Epidermal melanocyte (primary cell): ENCODE data around the gene ZKSCAN1.

Source experiments
- DNase-seq: peaks from one replicate; pipeline ENCODE4 v3.0.0; 2011; ENCODE audit warnings: low spot score; ENCODE audit not compliant: insufficient read length

The ZKSCAN1 gene

DNA sequence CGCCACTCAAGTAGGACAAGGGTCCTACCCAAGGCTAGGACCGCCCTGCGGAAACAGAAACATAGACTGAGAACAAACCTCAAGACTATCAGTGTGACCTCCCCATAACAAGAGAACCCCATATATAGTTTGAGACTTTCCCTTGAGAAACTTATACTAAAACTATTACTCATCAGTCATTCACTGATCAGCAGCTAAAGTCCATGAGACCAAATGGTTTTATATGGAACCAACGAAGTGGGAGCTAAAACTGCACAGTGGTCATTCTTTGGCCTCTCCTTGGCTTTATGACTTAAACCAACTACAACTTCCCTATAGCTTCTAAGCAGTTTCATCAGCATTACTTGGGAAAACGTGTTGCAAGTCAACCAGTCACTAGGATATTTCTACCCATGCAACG is 20.5 kb downstream of the ZKSCAN1 start:
- peak; percentile 5 for DNase-seq

DNA sequence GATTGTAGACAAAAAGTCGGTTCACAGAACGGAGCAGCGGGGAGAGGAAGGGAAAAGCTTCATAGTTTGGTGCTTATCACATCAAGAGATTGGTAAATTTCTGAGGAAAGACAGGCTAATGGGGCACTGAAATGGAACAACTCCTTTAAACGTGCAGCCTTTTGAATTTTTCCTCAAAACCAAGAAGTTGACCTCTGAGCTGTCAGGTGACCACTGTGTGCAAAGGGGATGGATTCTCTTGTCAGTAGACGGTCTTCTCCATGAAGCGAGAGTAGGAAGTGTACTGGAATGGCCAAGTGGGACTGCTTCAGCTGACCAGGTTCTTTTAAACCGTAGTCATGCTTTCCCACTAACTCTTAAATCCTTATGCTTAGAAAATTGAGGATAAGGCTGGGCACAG is 22.9 kb downstream of the ZKSCAN1 start:
- no peak for DNase-seq

DNA sequence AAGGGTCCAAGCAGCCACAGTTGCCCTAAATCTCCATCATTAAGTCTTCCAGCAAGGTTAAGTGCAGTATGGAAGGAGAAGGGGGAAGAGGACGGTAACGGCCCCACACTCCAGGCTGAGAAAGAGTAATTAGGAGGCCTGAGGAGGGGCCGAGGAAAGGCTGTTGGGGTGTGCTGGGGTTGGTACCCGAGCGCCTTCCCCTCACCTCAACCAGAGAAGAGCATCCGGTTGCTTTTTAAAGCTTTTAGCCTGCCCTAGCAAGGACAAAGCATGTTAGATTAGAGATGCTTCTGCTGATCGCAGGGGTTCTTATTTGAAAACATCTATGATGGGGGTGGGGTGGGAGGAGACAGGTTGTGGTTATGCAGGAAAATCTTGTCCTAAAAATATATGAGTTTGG is 25.2 kb downstream of the ZKSCAN1 start:
- no peak for DNase-seq

DNA sequence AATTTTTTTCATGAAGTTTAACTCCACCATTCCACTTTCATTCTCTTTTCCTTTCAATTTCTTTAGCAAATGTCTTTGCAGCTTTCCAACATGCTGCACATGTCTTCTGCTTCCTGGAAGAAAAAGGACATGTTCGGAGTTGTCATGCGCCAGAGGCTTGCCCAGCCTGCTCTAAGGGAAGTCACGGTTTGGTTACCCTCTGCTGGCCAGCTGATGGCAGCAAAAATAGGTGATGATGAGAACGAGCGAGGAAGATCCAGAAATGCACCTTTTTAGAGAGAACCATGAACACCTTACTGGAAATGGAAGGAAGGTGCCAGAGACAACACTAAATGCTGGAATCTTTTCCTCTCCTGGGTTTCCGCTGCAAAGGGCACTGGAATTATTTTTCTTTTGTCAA is 29.3 kb downstream of the ZKSCAN1 start:
- no peak for DNase-seq

DNA sequence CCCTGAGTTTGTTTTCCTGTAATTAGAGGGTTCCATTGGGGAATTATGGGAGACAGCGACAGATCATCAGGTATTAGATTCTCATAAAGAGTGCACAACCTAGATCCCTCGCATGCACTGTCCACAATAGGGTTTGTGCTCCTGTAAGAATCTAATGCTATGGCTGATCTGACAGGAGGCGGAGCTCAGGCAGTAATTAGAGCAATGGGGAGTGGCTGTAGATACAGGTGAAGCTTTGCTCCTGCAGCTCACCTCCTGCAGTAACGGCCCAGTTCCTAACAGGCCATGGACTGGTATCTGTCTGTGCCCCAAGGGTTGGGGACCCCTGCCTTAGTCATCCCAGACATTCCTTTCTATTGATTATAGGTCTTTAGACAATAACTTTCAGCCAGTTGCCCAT is 33.3 kb downstream of the ZKSCAN1 start:
- no peak for DNase-seq

DNA sequence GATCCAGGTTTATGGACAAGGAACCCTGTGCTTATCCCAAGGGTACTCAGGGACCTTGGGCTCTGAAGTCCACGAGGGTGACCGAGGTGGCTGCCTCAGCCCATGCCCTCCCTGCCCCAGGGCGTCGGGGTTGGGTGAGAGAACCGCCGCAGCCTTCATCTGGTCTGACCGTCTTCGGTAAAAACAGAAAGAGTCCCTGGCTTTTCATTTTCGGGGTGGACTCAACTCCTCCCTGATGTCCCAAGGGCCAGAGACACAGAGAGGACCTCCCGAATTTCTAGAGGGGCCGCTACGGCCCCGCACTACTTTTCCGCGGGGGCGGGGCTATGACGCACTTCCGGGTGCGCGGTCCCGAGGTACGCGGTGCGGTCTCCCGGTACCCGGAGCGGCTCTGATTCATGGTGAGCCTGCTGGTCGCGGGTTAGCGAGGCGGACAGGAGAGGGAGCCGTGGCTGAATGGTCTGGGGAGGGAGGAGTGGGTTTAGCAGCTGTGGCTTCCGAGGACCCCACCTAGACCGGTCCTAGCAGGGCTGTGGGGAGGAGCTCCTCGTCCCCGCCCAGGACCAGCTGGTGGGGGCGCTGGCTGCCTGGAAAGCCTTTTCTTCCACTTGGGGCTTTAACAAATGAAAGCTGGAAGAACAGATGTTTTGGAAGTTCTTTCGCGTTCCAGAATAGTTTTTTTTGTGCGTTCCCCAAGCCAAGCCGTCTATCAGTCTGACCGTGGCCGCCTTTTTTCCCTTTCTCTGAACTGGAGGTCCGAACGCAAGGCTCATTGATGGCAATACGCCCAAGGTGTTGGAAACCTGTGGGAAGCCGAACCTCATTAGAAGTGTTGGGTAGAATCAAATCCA is 34.3 kb downstream of the ZKSCAN1 start, which contains the start of gene ZSCAN21:
ZSCAN21 (plus strand) TSS at position 334 of the 851 bp plus-strand sequence. CDS start 7,233 bp downstream, outside the sequence.
- peak; percentile 88 for DNase-seq

DNA sequence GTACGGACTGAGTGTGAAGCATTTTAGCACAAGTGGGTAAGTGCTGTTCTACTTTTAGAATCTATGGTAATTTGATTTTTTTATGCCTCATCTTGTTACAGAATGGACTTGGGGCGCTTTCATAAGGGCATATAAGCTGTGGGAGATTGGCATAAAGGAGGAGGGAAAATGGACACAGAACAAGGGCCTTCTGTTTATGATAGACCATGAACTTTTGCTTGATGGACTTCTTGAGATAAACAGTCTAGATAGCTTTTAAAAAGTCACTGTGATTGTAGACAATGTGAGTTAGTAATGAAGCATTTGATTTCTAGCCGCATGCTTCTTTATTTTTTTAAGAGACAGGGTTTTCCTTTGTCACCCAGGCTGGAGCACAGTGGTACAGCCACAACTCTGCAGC is 36.2 kb downstream of the ZKSCAN1 start:
- DNase-seq, result peak; percentile 71

DNA sequence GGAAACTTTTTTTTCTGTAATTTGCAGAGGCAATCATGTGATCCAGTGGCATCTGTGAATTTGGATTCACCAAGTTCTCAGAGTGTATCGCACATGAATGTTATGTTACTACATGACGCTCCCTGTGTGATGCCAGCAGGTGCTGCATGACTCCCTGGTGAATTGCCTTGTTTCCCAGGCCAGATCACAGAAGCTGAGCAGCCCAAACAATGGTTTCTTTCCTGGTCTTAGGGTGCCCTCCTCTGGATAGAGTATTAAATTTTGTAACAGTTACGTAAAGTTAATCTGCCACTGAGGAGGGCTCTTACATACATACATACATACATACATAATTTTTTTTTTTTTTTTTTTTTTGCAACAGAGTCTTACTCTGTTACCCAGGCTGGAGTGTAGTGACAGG is 37.8 kb downstream of the ZKSCAN1 start:
- DNase-seq, result no peak

DNA sequence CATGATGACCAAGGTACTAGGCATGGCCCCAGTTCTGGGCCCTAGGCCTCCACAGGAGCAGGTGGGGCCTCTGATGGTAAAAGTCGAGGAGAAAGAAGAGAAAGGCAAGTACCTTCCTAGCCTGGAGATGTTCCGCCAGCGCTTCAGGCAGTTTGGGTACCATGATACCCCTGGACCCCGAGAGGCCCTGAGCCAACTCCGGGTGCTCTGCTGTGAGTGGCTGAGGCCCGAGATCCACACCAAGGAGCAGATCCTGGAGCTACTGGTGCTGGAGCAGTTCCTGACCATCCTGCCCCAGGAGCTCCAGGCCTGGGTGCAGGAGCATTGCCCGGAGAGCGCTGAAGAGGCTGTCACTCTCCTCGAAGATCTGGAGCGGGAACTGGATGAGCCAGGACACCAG is 41.6 kb downstream of the ZKSCAN1 start:
- DNase-seq, result no peak

DNA sequence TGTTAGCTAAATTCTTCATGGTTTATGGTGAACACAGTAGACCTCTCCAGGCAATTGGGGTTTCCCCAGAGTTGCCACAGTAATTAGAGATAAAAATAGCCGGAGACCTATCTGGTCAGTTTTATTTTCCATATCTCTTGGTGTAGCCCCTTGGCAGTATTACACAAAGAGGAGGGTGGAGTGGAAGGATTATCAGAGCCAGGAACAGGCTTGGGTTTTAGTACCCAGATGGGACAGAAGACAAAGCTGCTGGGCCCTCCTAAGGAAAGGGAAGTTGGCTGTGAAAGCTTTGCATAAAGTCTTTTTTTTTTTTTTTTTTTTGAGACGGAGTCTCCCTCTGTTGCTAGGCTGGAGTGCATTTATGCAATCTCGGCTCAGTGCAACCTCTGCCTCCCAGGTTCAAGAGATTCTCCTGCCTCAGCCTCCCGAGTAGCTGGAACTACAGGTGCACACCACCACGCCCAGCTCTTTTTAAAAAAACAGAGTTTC is 43.9 kb downstream of the ZKSCAN1 start:
- no peak for DNase-seq

DNA sequence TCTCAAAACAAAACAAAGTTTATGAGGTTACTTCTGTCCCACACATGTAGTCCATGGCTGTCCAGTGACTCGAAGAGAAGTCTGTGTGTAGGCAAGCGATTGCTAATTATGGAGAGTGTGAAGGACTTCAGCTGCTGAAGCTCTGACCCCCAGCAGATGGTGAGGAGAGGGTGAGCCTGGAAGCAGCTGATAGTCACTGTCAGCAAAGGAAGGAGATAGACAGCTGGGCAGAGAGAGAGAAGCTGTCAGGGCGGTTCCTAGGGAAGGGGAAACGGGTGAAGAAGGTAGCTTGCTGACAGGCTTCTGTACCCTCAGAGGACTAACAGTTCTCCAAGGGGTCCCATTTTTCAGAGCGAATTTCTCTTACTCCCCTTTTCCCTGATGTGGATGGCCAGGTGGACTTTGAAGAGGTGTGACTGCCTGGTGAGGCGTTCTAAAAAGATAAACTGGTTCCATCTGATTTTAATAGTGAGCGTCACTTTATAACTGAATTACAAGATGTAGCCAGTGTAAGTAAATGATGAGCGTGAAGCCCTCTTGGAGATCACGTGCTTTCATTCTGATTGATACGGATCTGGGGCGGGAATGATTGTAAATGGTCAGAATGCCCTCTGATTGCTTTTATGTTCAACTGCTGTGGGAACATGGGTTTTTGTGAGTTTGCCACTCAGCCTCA is 46.3 kb downstream of the ZKSCAN1 start:
- DNase-seq, result no peak

DNA sequence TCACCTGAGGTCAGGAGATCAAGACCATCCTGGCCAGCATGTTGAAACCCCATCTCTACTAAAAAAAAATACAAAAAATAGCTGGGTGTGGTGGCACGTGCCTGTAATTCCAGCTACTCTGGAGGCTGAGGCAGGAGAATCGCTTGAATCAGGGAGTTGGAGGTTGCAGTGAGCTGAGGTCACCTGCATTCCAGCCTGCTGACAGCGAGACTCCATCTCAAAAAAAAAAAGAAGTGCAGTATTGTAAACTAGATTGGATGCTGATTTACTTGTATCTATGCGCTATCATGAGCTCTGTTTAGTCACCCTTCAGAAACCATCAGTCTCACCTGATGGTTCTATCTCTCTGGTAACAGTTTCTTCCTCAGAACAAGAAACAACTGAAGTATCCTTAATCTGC is 48.0 kb downstream of the ZKSCAN1 start:
- no peak for DNase-seq

DNA sequence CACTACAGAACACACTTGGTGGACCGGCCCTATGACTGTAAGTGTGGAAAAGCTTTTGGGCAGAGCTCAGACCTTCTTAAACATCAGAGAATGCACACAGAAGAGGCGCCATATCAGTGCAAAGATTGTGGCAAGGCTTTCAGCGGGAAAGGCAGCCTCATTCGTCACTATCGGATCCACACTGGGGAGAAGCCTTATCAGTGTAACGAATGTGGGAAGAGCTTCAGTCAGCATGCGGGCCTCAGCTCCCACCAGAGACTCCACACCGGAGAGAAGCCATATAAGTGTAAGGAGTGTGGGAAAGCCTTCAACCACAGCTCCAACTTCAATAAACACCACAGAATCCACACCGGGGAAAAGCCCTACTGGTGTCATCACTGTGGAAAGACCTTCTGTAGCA is 48.8 kb downstream of the ZKSCAN1 start:
- DNase-seq, result no peak

DNA sequence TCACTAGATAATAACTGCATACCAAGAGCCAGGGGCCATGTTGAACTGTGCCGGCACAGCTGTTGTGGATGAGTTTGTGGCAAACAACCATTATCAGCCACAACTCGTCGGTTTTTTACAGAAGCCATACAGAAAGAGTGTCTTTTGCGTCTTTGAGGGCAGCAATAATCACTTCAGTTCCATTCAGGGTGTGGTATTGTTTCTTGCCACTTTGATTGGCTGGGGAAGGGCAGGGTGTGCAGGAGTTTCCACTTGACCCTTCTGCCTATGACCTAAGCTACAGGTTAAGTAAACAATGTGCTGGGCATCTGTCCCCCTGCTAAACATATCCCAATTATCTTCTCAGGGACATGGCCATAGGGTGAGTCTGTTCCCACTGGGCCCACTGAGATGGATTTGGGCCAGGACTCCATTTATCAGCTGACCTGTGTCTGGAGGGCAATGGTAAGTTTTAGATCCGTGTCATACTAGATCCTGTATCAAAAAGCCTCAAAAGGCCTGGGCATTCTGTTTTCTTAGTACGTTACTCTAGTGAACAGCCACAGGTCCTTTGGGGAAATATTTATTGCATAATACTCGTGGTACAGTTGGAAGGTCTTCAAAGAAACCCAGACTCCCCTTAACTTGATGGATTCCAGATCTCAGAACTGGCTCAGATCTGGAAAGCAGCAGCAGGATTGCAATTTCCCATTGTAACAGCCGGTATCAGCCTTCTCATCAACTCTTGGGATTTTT is 50.2 kb downstream of the ZKSCAN1 start:
- no peak for DNase-seq

DNA sequence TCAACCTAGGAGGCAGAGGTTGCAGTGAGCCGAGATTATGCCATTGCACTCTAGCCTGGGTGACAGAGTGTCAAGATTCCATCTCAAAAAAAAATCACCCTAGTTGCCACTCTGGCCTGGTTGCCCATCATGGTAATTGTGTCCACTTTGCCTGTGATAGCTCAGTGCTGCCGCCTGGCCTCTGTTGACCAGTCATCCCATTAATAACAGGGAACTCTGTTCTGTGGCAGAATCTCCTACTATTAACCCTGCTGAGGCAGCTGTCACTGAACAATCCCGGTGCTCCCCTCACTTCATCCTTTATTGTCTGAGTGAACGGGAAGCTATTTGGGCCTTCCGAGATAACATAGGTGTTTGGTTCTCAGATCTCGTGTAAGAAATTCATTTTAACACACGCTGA is 51.6 kb downstream of the ZKSCAN1 start:
- no peak for DNase-seq

DNA sequence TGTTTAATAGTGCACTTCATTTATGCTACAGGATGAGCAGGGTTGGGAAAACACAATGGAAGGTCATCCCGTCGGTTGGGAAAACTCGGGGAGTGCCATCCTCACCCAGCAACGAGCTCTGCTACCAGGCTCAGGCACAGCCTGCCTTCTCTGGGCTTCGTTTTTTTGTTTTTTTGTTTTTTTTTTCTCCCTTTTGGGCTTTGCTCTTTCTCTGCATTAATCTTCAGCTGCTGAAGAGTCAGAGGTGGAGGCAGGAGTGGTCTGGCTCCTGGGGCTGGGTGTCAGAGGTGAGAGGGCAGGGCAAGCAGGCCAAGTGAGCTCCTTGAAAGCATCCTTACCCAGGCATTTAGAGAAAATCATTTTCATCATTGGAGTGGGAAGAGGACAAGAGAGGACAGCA is 54.6 kb downstream of the ZKSCAN1 start:
- DNase-seq, result no peak

DNA sequence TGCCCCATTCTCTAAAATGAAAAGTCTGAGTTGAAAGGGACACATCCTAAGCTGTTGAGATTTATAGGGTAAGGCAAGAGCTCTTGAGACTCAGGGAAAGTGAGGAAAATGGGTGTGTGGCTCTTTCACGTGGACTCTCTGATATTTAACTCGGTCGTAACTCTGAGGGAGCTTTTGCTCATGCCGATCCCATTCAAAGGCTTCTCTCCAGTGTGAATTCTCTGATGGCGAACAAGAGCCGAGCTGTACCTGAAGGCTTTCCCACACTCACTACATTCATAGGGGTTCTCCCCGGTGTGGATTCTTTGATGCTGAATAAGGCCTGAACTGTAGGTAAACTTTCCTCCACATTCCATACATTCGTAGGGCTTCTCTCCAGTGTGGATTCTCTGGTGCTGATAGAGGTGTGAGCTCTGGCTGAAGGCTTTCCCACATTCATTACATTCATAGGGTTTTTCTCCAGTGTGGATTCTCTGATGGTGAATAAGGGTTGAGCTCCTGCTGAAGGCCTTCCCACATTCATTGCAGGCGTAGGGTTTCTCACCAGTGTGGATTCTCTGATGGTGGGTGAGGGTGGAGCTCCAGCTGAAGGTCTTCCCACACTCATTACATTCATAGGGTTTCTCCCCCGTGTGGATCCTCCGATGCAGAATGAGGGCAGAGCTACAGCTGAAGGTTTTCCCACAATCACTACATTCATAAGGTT is 55.8 kb downstream of the ZKSCAN1 start:
- no peak for DNase-seq

DNA sequence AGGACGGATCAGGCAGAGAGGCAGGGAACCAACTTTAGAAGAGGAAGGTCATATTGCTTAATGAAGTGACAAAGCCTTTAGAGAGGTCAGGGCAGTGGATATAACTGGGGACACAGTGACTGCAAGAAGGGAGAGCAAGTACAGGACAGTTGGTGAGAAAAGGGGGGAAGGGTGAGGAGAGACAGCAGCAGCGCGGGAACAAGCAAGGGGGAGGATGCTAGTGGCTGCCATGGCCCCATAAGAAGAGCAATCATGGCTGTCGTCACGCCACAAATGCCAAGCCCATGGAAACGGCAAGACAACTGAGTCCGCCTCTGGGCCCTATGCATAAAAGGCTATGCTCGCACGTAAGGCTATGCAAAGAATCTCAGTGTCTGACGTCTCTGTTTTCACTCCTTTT is 57.1 kb downstream of the ZKSCAN1 start:
- DNase-seq, result no peak

DNA sequence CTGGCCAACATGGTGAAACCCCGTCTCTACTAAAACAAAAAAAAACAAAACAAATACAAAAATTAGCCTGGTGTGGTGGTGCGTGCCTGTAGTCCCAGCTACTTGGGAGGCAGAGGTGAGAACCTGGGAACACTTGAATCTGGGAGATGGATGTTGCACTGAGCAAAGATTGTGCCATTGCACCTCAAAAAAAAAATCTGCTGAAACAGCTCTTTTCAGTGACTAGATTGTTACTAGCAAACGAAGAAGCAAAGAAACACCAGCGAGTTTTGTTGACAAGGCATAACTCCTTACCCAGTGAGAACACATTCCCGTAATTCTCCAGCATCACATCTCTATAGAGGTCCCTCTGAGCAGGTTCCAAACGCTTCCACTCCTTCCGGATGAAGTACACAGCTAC is 59.4 kb downstream of the ZKSCAN1 start:
- DNase-seq, result no peak

DNA sequence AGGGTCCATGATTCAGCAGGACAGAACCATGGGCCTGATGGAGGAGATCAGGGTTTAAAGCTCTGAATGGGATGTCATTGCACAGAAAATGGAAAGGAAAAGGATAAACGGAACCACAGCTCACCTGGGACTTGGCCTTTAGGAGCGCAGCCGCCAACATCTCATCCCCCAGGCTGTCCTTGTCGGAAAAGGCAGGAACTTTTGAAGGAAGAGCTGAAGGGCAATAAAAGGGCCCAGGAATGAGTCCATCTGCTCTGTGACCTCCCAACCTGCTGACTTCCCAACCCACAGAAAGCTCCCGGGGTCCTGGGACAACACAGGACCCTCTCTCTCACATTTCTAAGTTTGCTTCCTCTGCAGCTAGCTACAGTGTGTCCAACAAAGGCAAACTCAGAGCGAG is 60.0 kb downstream of the ZKSCAN1 start:
- no peak for DNase-seq

DNA sequence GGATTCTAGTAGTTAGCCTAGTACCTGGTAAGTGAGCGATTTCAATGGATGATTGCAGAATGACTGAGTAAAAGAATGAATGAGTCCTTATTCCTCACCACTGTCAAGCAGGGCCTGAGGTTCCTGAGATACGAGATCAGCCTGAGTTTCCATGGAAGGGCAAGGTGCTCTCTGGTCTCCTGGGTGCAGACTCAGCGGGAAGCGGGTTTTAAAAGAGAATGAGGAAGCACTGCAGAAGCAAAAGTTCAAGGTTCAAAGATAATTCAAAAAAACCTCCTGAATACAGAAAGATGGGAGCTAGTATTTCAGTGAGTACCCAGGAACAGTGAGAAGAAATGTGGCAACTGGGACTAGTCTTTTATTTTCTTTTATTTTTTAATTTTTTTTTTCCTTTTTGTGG is 61.8 kb downstream of the ZKSCAN1 start:
- DNase-seq, result no peak
